ENCODE results near the gene CYP3A4. TPM values are rescaled to one million over a fixed set of nuclear protein-coding genes. Genes with fewer than 3 reads are reported as not detected.

CYP3A4 gene
- total and polyA plus RNA-seq, 7 donors: 0.25 to 3.6 (median 0.69) TPM; not detected in 4

GRCh38 chr7:99822731-99823718 is 39.0 kb upstream of the CYP3A4 start:
- intact Hi-C loops (cut with DNase I): no loop called here
- H3K27me3 ChIP-seq: no peaks in the 10 kb centered on the region
- no peak for TF ChIP-seq POLR2AphosphoS5 (IDR thresholded peaks at IDR 0.05)
- no peak for TF ChIP-seq POLR2A (IDR thresholded peaks at IDR 0.05)
- TF ChIP-seq CTCF (IDR thresholded peaks at IDR 0.05): no peak
- TF ChIP-seq EP300 (IDR thresholded peaks at IDR 0.05): no peak

GRCh38 chr7:99820408-99821027 is 36.5 kb upstream of the CYP3A4 start:
- WGBS, 2 donors: 90 to 96% methylated on average over 2 of the region's 2 CpGs
- Histone ChIP-seq H3K27me3 (no peaks in the 10 kb centered on the region), H3K27ac (no peak overlapping the region), H3K4me3 (no peak overlapping the region), H3K4me1 (no peaks in the 10 kb centered on the region), H3K36me3 (no peaks in the 10 kb centered on the region), H3K9me3 (no peaks in the 10 kb centered on the region)
- intact Hi-C loops (cut with DNase I): no loop called here
- no peak for DNase-seq
- TF ChIP-seq POLR2AphosphoS5 (IDR thresholded peaks at IDR 0.05) (no peak), EP300 (IDR thresholded peaks at IDR 0.05) (no peak), CTCF (IDR thresholded peaks at IDR 0.05) (no peak), POLR2A (IDR thresholded peaks at IDR 0.05) (no peak)

More at GRCh38 chr7:99822731-99823718, 39.0 kb upstream of the CYP3A4 start:
- Histone ChIP-seq H3K27ac (no peak overlapping the region), H3K36me3 (no peaks in the 10 kb centered on the region), H3K9me3 (no peaks in the 10 kb centered on the region), H3K4me3 (no peak overlapping the region), H3K4me1 (no peaks in the 10 kb centered on the region)
- 52 to 70% methylated on average over 4 of the region's 4 CpGs for WGBS, 2 donors
- no peak for DNase-seq

- H3K4me1 ChIP-seq: no peaks in the 10 kb centered on the region
- H3K27me3 ChIP-seq: no peaks in the 10 kb centered on the region
- intact Hi-C loops (cut with DNase I): no loop called here
- H3K9me3 ChIP-seq: peaks cover 0 to 10% (median 0%) of the 10 kb centered on the region in 4 donors
- 32 to 71% methylated on average over 5 of the region's 5 CpGs for WGBS, 2 donors
- no peak overlapping the region for H3K27ac ChIP-seq
- no peak for DNase-seq
- no peak overlapping the region for H3K4me3 ChIP-seq
- no peak for TF ChIP-seq POLR2AphosphoS5 (IDR thresholded peaks at IDR 0.05)
- TF ChIP-seq CTCF (IDR thresholded peaks at IDR 0.05): no peak
- TF ChIP-seq POLR2A (IDR thresholded peaks at IDR 0.05): no peak
- TF ChIP-seq EP300 (IDR thresholded peaks at IDR 0.05): no peak
- no peaks in the 10 kb centered on the region for H3K36me3 ChIP-seq
These were observed 24.8 kb upstream of the CYP3A4 start for GRCh38 chr7:99808766-99809165.

- intact Hi-C loops (cut with DNase I): no loop called here
- WGBS, 2 donors: 80 to 93% methylated on average over 3 of the region's 3 CpGs
- no peaks in the 10 kb centered on the region for H3K4me1 ChIP-seq
- H3K36me3 ChIP-seq: no peaks in the 10 kb centered on the region
- peaks cover 0 to 10% (median 0%) of the 10 kb centered on the region in 4 donors for H3K9me3 ChIP-seq
- H3K27me3 ChIP-seq: no peaks in the 10 kb centered on the region
- no peak overlapping the region for H3K27ac ChIP-seq
- TF ChIP-seq POLR2A (IDR thresholded peaks at IDR 0.05) (no peak), EP300 (IDR thresholded peaks at IDR 0.05) (no peak), CTCF (IDR thresholded peaks at IDR 0.05) (no peak), POLR2AphosphoS5 (IDR thresholded peaks at IDR 0.05) (no peak)
- no peak for DNase-seq
- H3K4me3 ChIP-seq: no peak overlapping the region
These were observed 23.0 kb upstream of the CYP3A4 start for GRCh38 chr7:99806839-99807478.
